Coronary artery (tissue), 2 donors: ENCODE measurements around the gene NPAS3.

Experiments
- DNase-seq: peaks from one replicate; pipeline ENCODE4 v3.0.0-alpha.2; 2017; ENCODE audit warnings: low spot score
- H3K27ac ChIP-seq, 2 donors: fragments of 200-600 bp; sonication (generic); one replicate each; pipeline ENCODE4 v1.5.1; 2016 to 2019
- H3K4me3 ChIP-seq: fragments of 200-600 bp; sonication (generic); 2 replicates; pipeline ENCODE4 v1.5.1; 2016; ENCODE audit warnings: mild to moderate bottlenecking, moderate library complexity
- TF ChIP-seq, protein P1 (sequence below): fragments of 200-600 bp; sonication (generic); IDR thresholded peaks from one replicate; pipeline ENCODE4 v1.5.1; 2019; ENCODE audit warnings: antibody characterized with exemption

NPAS3 gene

DNA sequence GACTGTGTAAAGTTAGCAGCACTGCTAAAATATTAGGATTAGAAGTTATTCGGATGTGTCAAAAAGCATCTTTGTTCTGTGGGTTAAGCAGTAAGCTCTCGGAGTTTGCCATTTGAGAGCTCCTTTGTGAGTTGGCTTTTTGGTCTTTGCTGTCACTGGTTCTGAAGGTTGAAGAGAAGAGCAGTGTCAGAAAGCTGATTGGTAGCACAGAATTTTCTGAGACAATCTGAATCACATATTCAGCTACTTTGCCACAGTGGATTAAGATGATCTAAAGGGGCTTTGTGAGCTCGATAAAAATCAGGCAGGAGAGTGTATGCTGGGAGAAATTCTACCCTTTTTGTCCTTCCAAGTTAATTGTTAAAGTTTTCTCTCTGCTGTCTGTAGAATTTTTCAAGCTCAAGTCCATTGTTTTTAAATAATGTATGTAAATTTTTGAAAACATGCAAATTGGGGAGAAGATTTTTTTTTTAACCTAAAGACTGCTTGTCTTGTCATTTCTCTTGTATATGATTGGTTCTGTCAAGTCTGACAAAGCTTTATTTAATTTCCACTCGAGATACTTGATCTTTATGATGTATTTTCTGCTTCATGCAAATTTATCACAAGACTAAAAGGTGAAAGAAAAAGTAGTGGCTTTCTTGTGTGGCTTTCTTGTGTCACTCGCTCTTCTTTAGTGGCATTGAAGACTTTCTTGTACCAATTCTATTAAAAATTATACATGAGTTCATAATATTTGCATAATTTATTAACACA is 704.9 kb downstream of the NPAS3 start:
- Histone ChIP-seq H3K4me3 (no peak overlapping the region), H3K27ac (no peak overlapping the region)
- no peak for DNase-seq
- TF ChIP-seq, protein P1, sequence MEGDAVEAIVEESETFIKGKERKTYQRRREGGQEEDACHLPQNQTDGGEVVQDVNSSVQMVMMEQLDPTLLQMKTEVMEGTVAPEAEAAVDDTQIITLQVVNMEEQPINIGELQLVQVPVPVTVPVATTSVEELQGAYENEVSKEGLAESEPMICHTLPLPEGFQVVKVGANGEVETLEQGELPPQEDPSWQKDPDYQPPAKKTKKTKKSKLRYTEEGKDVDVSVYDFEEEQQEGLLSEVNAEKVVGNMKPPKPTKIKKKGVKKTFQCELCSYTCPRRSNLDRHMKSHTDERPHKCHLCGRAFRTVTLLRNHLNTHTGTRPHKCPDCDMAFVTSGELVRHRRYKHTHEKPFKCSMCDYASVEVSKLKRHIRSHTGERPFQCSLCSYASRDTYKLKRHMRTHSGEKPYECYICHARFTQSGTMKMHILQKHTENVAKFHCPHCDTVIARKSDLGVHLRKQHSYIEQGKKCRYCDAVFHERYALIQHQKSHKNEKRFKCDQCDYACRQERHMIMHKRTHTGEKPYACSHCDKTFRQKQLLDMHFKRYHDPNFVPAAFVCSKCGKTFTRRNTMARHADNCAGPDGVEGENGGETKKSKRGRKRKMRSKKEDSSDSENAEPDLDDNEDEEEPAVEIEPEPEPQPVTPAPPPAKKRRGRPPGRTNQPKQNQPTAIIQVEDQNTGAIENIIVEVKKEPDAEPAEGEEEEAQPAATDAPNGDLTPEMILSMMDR = no peak

DNA sequence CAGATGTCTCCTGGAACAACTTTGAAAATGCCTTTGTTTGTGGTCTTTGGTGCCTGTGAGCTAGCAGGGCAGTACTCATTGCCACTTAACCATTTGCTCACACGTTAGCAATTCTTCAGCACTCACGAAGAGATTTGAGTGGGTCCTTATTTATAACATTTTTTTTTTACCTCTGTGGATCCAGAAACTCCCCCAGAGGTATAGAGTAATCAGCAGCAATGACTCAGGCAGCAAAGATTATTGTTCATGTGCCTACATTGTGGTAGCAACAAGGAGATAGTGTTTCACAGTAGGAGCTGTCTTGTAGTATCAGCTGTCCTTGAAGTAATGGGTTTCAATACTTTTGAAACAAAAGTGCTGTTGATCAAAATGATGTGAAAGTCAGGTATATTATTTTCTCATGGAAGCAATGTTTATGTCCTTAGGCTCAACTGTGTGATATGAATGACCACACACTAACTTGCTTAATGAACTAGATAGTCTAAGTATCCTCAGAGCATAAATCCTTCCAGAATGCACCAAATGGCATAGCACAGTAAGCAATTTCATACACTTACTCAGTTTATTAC is 708.1 kb downstream of the NPAS3 start:
- Histone ChIP-seq H3K4me3 (no peak overlapping the region), H3K27ac (no peak overlapping the region)
- TF ChIP-seq, protein P1 = no peak
- DNase-seq = no peak

DNA sequence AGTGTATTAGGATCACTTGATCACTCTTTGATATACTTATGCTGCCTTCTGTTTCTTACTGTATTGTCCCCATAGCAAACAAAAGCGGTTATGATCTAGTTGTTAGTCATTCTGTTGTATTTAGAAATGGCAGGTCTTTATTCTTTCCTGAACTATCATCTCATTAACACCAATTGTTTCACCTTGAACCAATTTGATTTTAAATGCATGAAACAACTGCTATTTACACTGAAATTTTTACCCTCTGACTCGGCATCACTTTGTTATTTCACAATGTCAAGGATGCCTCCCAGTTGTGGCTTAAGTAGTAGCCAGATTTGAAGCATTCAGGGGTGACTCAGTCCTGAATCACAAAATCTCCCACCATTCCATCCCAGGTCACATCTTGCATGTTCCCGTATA is 708.7 kb downstream of the NPAS3 start:
- Histone ChIP-seq H3K4me3 (no peak overlapping the region), H3K27ac (no peak overlapping the region)
- TF ChIP-seq, protein P1 = no peak
- DNase-seq = no peak

DNA sequence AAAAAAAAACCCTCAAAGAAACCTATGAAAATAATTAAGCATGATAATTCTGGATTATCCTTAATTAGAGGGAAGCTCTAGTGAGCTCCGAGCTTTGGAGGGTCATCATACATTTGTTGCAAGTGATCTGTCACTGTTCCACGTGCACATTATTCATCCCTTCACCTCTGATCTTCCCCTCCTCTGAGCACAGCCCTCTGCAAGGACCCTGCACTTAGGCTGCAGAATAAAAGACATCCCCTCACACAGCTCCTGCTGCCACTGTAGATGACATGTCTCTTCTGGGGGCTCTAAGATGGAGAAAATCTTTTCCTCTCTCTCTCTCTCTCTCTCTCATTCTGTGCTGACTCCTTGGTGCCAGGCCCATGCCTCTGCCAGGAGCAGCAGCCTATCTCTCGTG is 711.8 kb downstream of the NPAS3 start:
- Histone ChIP-seq H3K4me3 (no peak overlapping the region), H3K27ac (no peak overlapping the region)
- no peak for DNase-seq
- TF ChIP-seq, protein P1 = no peak

DNA sequence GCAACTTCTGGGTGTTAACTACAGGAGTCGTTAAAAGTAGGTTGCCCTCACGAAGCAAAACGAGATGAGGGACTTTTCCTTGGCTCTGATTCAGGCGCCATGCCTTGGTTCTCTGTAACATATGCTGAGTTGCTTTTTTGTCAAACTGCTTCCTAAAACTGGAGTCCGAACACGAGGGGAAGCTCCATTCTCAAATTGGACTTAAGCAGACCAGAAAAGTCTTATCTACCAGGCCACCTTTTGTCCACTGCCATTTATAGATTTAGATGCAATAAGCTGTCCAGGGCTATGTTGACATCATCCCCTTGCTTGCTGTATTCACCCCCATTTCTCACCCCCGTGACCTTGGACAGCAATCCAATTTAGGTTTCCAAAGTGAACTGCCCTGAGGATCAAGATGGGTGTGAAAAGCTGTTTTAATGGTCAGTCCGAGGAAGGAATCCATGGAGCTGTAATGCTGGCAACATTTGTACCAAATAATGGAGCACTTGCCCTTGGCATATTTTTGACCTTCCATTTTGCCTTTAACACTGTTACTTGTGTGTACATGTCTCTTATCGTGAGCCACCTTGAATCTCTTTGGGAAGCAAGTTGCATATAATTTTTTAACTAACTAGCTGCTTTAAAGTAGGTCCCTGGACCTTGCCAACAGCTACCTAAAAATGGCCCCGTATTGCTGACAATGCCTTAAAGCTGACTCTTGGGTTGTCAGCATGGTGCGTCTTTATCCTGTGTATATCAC is 714.1 kb downstream of the NPAS3 start:
- no peak overlapping the region for H3K27ac ChIP-seq
- H3K4me3 ChIP-seq = no peak overlapping the region
- DNase-seq = no peak
- TF ChIP-seq, protein P1 = no peak

DNA sequence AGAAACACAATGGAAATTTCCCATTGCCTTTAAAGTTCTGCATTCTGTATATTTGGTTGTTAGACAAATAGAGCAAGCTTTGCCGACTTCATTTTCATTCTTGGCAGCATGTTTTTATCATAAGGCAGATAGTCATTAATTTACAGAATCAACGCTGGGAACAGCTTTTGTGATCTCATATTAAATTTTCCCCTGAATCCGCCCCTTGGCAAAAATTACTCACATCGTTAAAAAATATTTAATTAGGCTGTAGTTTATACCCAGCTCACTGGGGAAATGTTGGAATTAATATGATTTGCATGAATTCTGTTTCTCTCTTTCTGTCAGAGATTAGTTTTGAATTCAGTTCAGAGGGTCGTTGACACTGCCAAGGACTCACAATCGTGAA is 714.6 kb downstream of the NPAS3 start:
- H3K27ac ChIP-seq = no peak overlapping the region
- no peak for DNase-seq
- TF ChIP-seq, protein P1 = no peak

More for the DNA sequence above, 714.6 kb downstream of the NPAS3 start:
- H3K4me3 ChIP-seq = no peak overlapping the region
